Erythroblast (primary cell): ENCODE results near the gene TSHZ2.

Source experiments
- DNase-seq, 2 experiments: peaks; one replicate each; lab custom pipeline; 2025; lab: John Stamatoyannopoulos, UW
- GATA1 ChIP-seq: IDR thresholded peaks from 2 replicates; pipeline ENCODE4 v1.6.1; 2011; ENCODE audit warnings: low read depth, mild to moderate bottlenecking, control low read depth, low read length, moderate library complexity
- POLR2A ChIP-seq: IDR thresholded peaks from 2 replicates; pipeline ENCODE4 v1.6.1; 2011; ENCODE audit warnings: mild to moderate bottlenecking, low read length

Gene TSHZ2

GRCh38 chr20:52996130-52996529 is 24.0 kb downstream of the TSHZ2 start:
- no peak for DNase-seq
- TF ChIP-seq POLR2A (no peak), GATA1 (no peak)

GRCh38 chr20:52996658-52997057 is 24.5 kb downstream of the TSHZ2 start:
- DNase-seq, result no peak
- TF ChIP-seq GATA1 (no peak), POLR2A (no peak)

- TF ChIP-seq POLR2A (no peak), GATA1 (no peak)
- DNase-seq, result no peak
These were observed 26.1 kb downstream of the TSHZ2 start for GRCh38 chr20:52998268-52998667.

GRCh38 chr20:52999040-52999439 is 26.9 kb downstream of the TSHZ2 start:
- no peak for DNase-seq

GRCh38 chr20:53001498-53002301 is 29.5 kb downstream of the TSHZ2 start:
- TF ChIP-seq POLR2A (no peak), GATA1 (no peak)
- no peak for DNase-seq

More at GRCh38 chr20:52999040-52999439, 26.9 kb downstream of the TSHZ2 start:
- TF ChIP-seq POLR2A (no peak), GATA1 (no peak)

GRCh38 chr20:53002786-53003185 is 30.6 kb downstream of the TSHZ2 start:
- no peak for DNase-seq
- TF ChIP-seq GATA1 (no peak), POLR2A (no peak)

- TF ChIP-seq POLR2A, result no peak
- TF ChIP-seq GATA1, result no peak
- DNase-seq, result no peak
These were observed 31.4 kb downstream of the TSHZ2 start for GRCh38 chr20:53003420-53004154.

- no peak for DNase-seq
- TF ChIP-seq POLR2A (no peak), GATA1 (no peak)
These were observed 32.2 kb downstream of the TSHZ2 start for GRCh38 chr20:53004267-53004813.

- no peak for DNase-seq
- no peak for TF ChIP-seq POLR2A
- TF ChIP-seq GATA1, result no peak
These were observed 38.0 kb downstream of the TSHZ2 start for GRCh38 chr20:53009979-53010735.

GRCh38 chr20:53011640-53012039 is 39.5 kb downstream of the TSHZ2 start:
- TF ChIP-seq POLR2A (no peak), GATA1 (no peak)
- no peak for DNase-seq

GRCh38 chr20:53013183-53013582 is 41.0 kb downstream of the TSHZ2 start:
- DNase-seq, result no peak
- TF ChIP-seq POLR2A (no peak), GATA1 (no peak)

GRCh38 chr20:53013847-53014246 is 41.7 kb downstream of the TSHZ2 start:
- TF ChIP-seq GATA1, result no peak
- TF ChIP-seq POLR2A, result no peak
- no peak for DNase-seq

- no peak for TF ChIP-seq GATA1
- no peak for TF ChIP-seq POLR2A
These were observed 43.9 kb downstream of the TSHZ2 start for GRCh38 chr20:53016071-53016470.

More at GRCh38 chr20:53016071-53016470, 43.9 kb downstream of the TSHZ2 start:
- no peak for DNase-seq
